ENCODE data around the gene RAE1. TPM values are rescaled to one million over a fixed set of nuclear protein-coding genes. Genes with fewer than 3 reads are reported as not detected.

RAE1 gene
- total and polyA plus RNA-seq, 2 donors (not counting 3 experiments of a cell fraction or from before 2014, with no cell fraction given) = 34.1 to 55.8 TPM

GRCh38 chr20:57397693-57398108 is 46.6 kb downstream of the RAE1 start:
- Histone ChIP-seq H3K79me2 (ENCODE audit: control insufficient read depth, insufficient read depth, low read length) (peaks cover 7% of the 10 kb centered on the region), H3K4me1 (ENCODE audit: control insufficient read depth, extremely low read depth, insufficient read depth, low read length) (peaks cover 8% of the 10 kb centered on the region), H4K20me1 (replicated peaks; ENCODE audit: control insufficient read depth, extremely low read depth, insufficient read depth, low read length) (no peaks in the 10 kb centered on the region), H2AFZ (ENCODE audit: low read depth, low read length) (no peak overlapping the region), H3K9me1 (replicated peaks; ENCODE audit: control insufficient read depth, extremely low read depth, insufficient read depth, low read length) (no peaks in the 10 kb centered on the region), H3K4me2 (ENCODE audit: insufficient read depth, low read length) (no peak overlapping the region), H3K27me3 (ENCODE audit: control insufficient read depth in 2 of 2, insufficient read depth in 2 of 2, low read length in 2 of 2) (no peaks in the 10 kb centered on the region), H3K27ac (ENCODE audit: insufficient read depth, low read depth, low read length) (no peak overlapping the region), H3K9me3 (replicated peaks; ENCODE audit: control insufficient read depth, insufficient read depth, low read length) (no peaks in the 10 kb centered on the region), H3K9ac (replicated peaks; ENCODE audit: extremely low read depth, insufficient read depth, low read length) (no peak overlapping the region), H3K4me3 (replicated peaks in 1 of 3; ENCODE audit: insufficient read depth in 1 of 3, low read depth in 1 of 3, low read length in 3 of 3) (no peak overlapping the region), H3K36me3 (ENCODE audit: control insufficient read depth in 2 of 2, extremely low read depth in 1 of 2, insufficient read depth in 2 of 2, low read length in 2 of 2) (peaks cover 5 to 32% of the 10 kb centered on the region in 2 experiments)
- intact Hi-C loops (cut with micrococcal nuclease) = loop anchor here (10.0 kb wide), 1 partner anchor 1007 kb away; no protein-coding TSS in a partner anchor
- no TSS peak for BruUV-seq (replicated peaks)
- CTCF ChIA-PET = no interaction called here
- FAIRE-seq (no peak), DNase-seq (ENCODE audit: low read depth, low spot score) (no peak)
- POLR2A ChIA-PET = no interaction called here
- TF ChIP-seq CTCF (IDR thresholded peaks at IDR 0.05; ENCODE audit: extremely low read depth in 1 of 2, insufficient read depth in 1 of 2, low read depth in 1 of 2, low read length in 2 of 2) = no peak
- TF ChIP-seq POLR2A (IDR thresholded peaks at IDR 0.05; ENCODE audit: low read depth, low read length) = no peak
- TF ChIP-seq POLR2AphosphoS5 (IDR thresholded peaks at IDR 0.05; ENCODE audit: insufficient read depth, low read depth, low read length) = no peak
- no peak for TF ChIP-seq GATA2 (IDR thresholded peaks at IDR 0.05; ENCODE audit: insufficient read depth, insufficient read length, low read depth, low read length)
- no peak for TF ChIP-seq MYC (IDR thresholded peaks at IDR 0.05; ENCODE audit: low read depth, low read length)
- TF ChIP-seq MAX (IDR thresholded peaks at IDR 0.05; ENCODE audit: insufficient read depth, insufficient read length) = no peak
- TF ChIP-seq JUN (IDR thresholded peaks at IDR 0.05; ENCODE audit: borderline replicate concordance, insufficient read depth, insufficient read length, low read depth) = no peak
- TF ChIP-seq EZH2 (IDR thresholded peaks at IDR 0.05; ENCODE audit: borderline replicate concordance, low read depth, low read length, severe bottlenecking) = no peak
- no peak for TF ChIP-seq FOS (IDR thresholded peaks at IDR 0.05; ENCODE audit: borderline replicate concordance, insufficient read depth, low read length)
- dilution Hi-C loops (cut with MboI; ENCODE audit: extremely low pct_ligation_motif_present, low sequenced_read_pairs) = no loop called here
